Measurements from ENCODE around the gene DMC1. TPM values are rescaled to one million over a fixed set of nuclear protein-coding genes. Genes with fewer than 3 reads are reported as not detected.
A peak's percentile ranks its signal among the peaks of the same experiment; 100 is the strongest.

Gene DMC1
- total and polyA plus RNA-seq, 9 of the 15 experiments (the other 6 are each of a cell fraction or from before 2014, with no cell fraction given) = 5.5 to 55.5 (median 9.8) TPM

DNA sequence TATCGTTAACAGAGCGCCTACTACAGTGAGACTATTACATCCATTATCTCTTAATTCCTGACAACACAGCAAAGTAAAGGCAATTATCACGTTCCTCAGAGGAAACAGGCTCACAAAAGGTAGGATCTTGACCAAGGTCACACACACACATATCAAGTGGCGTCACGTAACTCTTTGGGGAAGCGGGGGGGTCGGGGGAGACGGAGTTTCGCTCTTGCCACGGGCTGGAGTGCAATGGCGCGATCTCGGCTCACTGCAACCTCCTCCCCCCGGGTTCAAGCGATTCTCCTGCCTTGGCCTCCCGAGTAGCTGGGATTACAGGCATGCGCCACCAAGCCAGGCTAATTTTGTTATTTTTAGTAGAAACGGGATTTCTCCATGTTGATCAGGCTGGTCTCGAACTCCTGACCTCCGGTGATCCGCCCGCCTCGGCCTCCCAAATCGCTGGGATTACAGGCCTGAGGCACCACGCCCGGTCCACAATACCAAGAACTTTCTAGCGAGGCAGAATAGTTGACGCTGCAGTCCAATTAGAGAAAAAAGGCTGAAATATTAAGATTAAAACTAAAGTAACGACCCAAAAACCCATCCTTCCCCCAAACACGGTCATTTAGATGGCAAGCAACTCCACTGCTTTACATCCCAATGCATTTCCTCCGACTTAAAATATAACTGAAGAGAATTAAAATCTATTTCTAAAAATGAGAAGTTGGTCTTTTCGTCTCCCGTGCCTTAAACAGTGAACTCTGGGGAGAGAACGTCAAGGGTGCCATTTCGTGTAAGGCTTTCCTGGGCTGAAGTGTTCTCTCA, 65.0 kb downstream of the DMC1 start (continued):
- TF ChIP-seq HCFC1 (IDR thresholded peaks at IDR 0.05; ENCODE audit: low read depth, low read length) (no peak), BHLHE40 (IDR thresholded peaks at IDR 0.05; ENCODE audit: low read length) (peak; percentile 20; the same call in 1 of the 2 replicates), TEAD1 (CRISPR knock-in tag; IDR thresholded peaks at IDR 0.05) (no peak), PYGO2 (tag; IDR thresholded peaks at IDR 0.05) (no peak), TEAD4 (IDR thresholded peaks at IDR 0.05; ENCODE audit: low read length) (0 out of 2 replicates have a peak, but pooled peaks have one; percentile 12), TEAD4 (CRISPR knock-in tag; IDR thresholded peaks at IDR 0.05; ENCODE audit: borderline replicate concordance) (no peak), POLR2AphosphoS5 (IDR thresholded peaks at IDR 0.05; ENCODE audit: control insufficient read depth, insufficient read depth, low read depth, low read length) (peak; percentile 49; the same call in 1 of the 2 replicates), KDM1A (IDR thresholded peaks at IDR 0.05) (0 out of 4 replicates have a peak, but pooled peaks of 1 of the 2 experiments have one; percentile 11), CXXC5 (CRISPR knock-in tag; IDR thresholded peaks at IDR 0.05) (peak; percentile 56), TAF9B (IDR thresholded peaks at IDR 0.05; ENCODE audit: partially characterized antibody) (peak; percentile 41), JUND (IDR thresholded peaks at IDR 0.05; ENCODE audit: borderline replicate concordance, low read depth, low read length) (peak; percentile 5; the same call in 1 of the 2 replicates), JUND (tag; IDR thresholded peaks at IDR 0.05; ENCODE audit: borderline replicate concordance, low read depth, low read length) (peak; percentile 34; the same call in 1 of the 3 replicates), SMARCE1 (IDR thresholded peaks at IDR 0.05) (0 out of 2 replicates have a peak, but pooled peaks have one; percentile 23), ATF1 (CRISPR knock-in tag; IDR thresholded peaks at IDR 0.05) (no peak), ATF1 (tag; IDR thresholded peaks at IDR 0.05) (peak; percentile 81), MCM7 (IDR thresholded peaks at IDR 0.05) (no peak), ZBED1 (IDR thresholded peaks at IDR 0.05) (no peak), ATF7 (IDR thresholded peaks at IDR 0.05) (peak; percentile 57), ADNP (tag; IDR thresholded peaks at IDR 0.05) (peak; percentile 85), GABPB2 (CRISPR knock-in tag; conservative IDR thresholded peaks at IDR 0.05) (no peak), KAT8 (IDR thresholded peaks at IDR 0.05; ENCODE audit: low read depth) (no peak)
- TF ChIP-seq, protein P1, sequence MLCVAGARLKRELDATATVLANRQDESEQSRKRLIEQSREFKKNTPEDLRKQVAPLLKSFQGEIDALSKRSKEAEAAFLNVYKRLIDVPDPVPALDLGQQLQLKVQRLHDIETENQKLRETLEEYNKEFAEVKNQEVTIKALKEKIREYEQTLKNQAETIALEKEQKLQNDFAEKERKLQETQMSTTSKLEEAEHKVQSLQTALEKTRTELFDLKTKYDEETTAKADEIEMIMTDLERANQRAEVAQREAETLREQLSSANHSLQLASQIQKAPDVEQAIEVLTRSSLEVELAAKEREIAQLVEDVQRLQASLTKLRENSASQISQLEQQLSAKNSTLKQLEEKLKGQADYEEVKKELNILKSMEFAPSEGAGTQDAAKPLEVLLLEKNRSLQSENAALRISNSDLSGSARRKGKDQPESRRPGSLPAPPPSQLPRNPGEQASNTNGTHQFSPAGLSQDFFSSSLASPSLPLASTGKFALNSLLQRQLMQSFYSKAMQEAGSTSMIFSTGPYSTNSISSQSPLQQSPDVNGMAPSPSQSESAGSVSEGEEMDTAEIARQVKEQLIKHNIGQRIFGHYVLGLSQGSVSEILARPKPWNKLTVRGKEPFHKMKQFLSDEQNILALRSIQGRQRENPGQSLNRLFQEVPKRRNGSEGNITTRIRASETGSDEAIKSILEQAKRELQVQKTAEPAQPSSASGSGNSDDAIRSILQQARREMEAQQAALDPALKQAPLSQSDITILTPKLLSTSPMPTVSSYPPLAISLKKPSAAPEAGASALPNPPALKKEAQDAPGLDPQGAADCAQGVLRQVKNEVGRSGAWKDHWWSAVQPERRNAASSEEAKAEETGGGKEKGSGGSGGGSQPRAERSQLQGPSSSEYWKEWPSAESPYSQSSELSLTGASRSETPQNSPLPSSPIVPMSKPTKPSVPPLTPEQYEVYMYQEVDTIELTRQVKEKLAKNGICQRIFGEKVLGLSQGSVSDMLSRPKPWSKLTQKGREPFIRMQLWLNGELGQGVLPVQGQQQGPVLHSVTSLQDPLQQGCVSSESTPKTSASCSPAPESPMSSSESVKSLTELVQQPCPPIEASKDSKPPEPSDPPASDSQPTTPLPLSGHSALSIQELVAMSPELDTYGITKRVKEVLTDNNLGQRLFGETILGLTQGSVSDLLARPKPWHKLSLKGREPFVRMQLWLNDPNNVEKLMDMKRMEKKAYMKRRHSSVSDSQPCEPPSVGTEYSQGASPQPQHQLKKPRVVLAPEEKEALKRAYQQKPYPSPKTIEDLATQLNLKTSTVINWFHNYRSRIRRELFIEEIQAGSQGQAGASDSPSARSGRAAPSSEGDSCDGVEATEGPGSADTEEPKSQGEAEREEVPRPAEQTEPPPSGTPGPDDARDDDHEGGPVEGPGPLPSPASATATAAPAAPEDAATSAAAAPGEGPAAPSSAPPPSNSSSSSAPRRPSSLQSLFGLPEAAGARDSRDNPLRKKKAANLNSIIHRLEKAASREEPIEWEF (CRISPR knock-in tag; IDR thresholded peaks at IDR 0.05) = no peak
- TF ChIP-seq, protein P2, sequence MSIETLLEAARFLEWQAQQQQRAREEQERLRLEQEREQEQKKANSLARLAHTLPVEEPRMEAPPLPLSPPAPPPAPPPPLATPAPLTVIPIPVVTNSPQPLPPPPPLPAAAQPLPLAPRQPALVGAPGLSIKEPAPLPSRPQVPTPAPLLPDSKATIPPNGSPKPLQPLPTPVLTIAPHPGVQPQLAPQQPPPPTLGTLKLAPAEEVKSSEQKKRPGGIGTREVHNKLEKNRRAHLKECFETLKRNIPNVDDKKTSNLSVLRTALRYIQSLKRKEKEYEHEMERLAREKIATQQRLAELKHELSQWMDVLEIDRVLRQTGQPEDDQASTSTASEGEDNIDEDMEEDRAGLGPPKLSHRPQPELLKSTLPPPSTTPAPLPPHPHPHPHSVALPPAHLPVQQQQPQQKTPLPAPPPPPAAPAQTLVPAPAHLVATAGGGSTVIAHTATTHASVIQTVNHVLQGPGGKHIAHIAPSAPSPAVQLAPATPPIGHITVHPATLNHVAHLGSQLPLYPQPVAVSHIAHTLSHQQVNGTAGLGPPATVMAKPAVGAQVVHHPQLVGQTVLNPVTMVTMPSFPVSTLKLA (conservative IDR thresholded peaks at IDR 0.05) = peak; percentile 27 to 42; a peak in 2 of 4 replicates

All from K562 (cell line).